HG02610 (cell line): ENCODE results near the gene GBGT1.

Experiments used
- ATAC-seq: cut with Tn5 transposase; IDR thresholded peaks from one replicate; pipeline ENCODE4 v1.9.1; 2021; ENCODE audit warnings: mild to moderate bottlenecking, moderate library complexity; ENCODE audit not compliant: unreplicated experiment

GBGT1 gene

DNA sequence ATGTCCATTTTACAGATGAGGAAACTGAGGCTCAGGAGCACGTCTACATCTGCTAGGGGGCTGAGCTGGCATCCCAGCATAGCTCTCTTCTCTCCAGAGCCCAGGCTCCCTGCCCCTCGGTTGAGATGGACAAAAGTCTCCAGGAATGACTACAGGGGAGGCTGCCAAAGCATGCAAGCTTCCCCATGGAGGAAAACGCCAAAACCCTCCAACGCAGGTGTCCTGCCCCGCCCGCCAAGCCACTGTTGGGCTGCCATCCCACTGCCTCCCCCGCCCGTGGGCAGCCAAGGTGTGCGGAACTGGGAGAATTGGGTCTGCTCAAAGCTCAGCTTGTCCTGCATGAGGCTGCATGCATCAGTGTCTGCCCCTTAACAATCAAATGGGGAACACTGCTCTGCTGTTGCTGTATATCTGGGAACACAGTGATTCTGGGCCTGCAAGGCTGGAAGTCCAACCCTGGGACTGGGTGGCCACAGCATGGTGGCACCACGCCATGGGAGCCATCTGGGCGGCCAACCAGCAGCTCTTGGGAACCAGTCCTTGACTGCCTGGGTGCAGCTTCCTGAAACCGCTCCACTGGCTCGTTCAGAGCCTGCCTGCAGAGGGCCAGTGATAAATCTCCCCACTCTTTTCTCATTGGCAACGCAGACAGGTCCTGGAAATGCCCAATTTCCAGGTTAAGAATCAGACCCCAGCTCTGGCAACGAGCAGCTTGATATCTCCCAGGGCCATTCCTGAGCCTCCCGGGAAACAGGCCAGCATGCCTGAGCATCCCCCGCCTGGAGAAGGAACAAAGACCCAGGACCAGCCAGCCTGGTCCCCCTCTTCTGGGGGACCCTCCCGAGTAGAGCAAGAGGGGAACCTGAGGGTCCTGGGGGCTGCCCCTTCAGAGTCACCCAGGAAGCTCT is 46.2 kb downstream of the GBGT1 start:
- ATAC-seq, result no peak

DNA sequence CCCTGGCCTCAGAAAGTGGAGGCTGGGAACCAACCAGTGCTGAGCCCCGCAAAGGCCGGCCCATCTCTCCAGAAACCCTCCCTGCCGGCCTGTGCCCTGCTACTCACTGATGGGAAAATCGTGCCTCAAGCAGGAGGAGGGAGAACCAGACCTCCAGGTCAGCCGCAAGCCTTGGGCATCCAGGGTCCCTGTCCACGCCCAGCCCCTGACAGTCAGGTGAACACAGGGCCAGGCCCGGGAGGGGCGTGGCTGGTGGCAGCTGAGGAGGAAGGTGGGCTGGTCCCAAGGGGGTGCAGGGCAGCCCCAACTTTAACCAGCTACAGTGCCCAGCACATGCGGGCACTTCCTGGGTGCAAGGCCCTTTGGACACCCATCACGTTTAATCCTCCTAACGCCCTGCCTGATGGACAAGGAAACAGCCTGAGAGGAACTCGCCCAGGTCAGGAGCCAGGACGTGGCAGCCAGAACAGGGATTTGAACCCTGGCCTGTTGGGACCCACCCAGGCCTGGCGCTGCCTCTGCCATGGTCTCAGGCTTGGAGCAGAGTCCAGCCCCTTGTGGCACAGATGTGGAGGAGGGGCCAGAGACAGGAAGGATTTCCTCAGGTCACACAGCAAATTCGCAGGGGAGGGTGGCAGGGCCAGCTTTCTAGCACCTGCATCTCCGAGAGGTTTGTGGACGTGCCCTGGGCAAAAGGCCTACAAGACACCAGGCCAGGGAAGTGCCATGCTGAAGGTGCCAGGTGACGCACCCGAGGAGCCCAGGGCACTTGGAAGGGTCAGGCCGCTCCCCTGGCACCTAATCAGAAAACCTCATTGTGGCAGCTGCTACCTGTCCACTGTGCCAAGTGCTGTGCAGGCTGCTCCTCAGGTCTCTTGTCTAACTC is 47.1 kb downstream of the GBGT1 start:
- no peak for ATAC-seq

DNA sequence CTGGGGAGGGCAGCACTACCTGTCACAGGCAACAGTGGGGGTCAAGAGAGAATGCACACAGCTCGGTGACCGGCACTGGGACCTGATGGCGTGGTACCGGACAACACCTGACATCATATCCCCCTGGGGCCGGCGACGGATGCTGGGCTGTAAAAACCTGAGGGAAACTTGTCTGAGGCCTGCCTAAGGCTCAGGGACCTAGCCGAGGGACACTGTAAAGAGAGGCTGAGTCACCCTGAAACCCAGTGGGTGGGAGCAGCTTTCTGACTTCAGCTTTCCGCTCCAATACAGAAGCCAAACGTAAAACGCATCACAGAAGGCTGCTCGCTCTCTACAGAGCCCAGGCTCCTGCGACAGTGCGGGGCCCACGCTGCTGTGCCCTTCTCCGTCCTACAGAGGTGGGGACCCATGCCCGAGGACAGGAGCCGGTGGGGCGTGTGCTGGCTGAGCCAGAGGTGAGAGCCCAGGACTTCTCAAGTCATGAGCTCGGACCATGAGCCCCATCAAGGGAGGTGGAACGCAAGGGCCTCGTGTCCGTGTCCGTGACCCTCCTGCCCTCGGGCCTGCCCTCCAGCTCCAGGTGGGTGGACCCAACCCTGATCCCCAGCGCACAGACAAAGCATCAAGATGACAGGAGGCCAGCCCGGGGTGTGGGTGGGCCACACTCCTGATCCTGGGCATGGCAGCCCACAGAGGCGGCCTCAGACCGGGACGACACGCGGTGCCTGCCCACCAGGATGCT is 47.9 kb downstream of the GBGT1 start:
- peak; percentile 64 for ATAC-seq

DNA sequence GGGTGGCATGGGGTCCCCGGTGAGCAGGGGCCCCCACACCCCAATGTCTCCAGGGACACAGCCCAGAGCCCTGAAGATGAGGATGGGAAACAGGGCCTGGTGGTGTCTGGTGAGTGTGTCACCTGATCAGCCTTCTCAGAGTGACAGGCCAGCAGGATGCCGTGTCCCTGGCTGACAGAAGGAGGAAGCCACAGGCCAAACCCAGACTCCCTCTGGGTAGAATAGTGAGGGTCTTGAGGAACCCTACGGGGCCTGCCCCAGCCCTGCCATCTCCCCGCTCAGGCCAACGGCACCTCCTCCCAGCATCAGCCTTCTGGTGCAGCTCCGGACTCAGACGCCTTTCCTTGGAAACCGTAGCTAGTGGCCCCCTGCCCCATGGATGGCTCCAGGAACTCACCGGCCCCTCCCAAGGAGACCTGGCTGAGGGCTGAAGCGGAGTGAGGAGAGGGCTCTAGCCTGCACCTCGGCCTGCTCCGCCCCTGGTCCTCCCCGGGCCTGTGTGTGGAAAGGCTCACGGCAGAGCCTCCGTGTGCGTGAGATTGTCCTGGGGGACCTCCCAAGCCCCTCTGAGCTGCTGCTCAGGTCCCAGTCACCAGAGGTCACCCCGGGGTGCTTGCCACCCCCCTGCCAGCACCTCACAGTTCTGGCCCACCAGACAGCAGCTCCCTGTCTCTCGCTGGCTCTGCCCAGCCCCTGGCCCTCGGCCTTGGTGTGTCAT is 48.7 kb downstream of the GBGT1 start:
- ATAC-seq, result peak; percentile 12

DNA sequence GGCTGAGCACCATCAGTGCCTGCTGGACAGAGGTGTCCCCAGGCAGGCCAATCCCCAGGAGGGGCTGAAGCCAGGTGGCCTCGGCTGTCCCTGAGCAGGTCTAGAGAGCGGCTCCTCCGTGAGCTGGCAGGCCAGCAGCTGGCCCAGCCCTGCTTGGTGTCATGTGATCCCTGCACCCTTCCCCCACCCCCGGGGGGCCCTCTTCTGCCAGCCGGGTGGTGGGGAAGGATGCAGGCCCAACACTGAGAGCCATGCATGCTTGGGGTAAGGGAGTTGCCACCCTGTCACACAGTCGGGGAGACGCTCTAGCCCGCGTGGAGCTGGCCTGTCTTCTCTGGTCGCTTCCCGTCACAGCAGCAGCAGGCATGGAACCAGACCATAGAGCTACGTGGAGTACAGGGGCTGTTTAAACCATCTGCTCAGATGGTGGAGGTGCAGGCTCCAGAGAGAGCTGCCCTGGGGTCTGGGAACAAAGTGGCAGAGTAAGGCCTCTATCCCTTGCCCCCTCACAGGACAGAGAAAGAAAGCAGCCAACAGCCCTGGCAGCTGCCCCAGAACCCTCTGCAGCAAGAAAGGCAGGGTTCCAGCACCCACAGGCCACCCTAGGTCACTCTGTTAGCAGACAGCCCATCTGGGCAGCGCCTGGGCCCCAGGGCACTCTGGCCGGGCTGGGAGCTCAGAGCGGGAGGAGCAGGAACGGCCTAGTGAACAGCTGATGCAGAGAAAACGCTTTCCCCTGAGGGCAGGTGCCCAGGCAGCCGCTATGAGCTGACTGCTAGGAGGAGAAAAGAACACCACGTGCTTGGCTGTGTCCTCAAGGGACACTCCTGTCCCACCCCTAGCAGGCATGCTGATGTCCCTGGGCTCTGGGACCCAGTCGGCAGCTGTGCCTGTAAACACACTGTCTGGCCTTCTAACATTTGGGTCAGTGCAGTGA is 49.5 kb downstream of the GBGT1 start:
- ATAC-seq, result peak; percentile 22

DNA sequence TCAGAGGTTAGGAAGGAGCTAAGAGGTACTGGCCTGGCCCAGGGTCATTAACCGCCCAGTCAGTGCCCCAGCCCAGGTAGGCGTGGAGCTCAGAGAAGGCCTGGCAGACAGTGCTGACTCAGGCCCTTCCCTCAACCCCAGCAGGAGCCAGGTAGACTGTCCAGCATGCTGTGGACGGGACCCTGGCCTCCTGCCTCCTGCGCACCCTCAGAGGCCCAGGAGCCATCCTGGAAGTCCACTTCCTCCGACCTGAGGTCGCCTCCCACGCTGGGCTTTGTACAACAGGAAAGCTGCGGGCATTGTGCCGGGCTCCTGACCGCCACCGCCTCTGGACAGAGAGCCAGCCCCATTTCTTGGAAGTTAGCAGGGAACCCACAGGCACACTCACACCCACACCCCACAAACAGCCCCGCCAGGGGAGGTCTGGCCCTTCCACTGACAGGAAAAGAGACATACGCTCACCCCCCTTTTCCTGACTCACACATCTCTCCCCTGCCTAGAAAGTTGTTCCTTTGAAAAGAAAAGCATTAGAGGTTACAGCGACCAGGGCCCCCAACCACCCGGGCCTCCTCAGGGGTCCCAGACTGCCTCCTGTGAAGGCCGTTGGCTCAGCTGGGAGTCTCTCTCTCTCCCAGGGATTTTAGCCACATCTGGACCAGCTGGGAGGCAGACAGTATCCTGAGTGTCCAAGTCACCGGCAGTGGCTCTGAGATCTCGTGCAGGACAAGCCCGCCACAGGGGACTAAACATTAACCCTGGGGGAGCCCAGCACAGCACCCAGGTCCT is 50.4 kb downstream of the GBGT1 start:
- no peak for ATAC-seq

DNA sequence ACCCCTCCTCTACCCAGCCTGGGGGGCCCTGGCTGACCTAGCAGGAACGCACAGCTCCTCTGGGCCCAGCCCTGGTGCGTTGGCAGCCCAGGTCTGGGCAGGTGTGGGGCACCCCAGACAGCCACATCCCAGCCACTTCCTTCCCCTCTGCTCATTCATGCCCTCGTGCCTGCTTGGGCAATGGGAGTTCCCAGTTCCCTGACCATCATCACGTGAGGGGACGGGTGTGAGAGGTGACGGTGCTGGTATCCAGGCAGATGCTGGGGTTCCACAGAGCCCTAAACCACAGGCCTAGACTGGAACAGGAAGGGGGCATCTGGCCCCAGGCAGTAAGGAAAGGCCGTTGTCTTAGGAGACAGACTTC is 51.1 kb downstream of the GBGT1 start:
- ATAC-seq, result no peak

DNA sequence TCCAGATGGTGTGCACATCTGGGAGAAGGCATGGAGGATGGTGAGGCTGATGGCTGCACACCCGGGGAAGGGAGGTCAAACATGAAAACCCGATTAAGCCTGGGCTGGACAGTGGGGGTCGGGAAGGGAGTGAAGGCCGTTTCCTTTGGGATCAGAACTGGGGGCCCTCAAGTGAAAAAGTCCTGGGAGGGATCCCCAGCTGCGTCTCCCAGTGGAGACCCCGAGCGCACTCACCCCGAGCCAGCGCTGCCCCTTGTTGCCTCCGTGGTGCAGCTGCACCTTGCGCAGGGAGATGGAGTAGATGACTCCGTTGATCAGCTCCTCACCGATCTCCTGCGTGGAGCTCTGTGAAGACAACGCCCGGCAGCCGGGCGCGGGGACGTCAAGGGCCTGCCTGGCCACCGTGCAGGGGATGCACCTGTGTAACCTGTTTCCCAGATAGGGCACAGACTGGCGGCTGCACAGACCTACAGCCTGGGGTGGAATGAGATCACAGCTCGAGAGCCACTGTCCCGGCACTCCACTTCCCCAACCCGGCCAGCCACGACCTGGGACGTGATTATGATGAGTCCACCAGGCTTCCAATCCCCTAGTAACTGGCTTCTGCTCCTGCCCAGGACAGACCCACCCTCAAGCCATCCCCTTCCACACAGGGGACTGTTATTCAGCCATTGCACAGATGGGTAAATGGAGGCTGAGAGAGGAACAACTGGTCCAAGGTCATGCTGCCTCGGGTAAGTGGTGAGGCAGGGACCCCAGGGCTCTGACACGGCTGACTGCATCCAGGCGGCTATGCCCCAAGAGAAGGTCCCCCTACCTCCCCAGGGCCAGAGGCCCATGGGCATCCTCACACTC is 51.7 kb downstream of the GBGT1 start:
- ATAC-seq, result no peak

DNA sequence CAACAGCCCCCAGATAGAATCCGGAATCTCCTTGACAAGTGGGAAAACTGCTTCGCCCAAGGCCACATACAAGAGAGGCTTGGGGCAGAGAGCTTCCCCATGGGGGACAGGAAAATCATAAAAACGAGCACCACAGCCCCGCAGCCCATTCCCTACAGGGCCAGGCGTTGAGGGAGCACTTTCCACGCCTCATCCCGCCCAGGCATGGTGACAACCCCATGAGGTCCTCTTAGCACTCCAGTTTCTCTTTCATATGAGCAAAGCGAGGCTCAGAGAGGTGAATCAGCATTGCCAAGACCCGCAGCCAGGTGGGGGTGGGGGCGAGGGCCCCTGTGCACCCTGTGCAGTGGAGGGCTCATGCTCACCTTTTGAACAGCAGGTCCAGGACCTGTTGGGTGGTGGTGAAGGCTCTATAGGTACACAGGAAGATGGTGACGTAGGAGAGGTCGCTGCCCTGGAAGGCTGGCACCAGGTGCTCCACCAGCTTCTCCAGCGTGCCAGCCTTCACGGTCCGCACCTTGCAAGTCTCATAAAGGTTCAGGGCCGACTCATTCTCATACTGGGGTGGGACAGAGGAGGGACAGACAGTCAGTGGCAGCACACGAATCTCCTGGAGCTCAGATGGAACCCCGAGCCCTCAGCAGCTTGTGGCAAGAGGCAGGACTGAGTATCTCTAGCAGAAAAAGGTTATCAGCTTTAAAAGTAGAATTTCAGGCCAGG is 53.6 kb downstream of the GBGT1 start:
- ATAC-seq, result no peak

DNA sequence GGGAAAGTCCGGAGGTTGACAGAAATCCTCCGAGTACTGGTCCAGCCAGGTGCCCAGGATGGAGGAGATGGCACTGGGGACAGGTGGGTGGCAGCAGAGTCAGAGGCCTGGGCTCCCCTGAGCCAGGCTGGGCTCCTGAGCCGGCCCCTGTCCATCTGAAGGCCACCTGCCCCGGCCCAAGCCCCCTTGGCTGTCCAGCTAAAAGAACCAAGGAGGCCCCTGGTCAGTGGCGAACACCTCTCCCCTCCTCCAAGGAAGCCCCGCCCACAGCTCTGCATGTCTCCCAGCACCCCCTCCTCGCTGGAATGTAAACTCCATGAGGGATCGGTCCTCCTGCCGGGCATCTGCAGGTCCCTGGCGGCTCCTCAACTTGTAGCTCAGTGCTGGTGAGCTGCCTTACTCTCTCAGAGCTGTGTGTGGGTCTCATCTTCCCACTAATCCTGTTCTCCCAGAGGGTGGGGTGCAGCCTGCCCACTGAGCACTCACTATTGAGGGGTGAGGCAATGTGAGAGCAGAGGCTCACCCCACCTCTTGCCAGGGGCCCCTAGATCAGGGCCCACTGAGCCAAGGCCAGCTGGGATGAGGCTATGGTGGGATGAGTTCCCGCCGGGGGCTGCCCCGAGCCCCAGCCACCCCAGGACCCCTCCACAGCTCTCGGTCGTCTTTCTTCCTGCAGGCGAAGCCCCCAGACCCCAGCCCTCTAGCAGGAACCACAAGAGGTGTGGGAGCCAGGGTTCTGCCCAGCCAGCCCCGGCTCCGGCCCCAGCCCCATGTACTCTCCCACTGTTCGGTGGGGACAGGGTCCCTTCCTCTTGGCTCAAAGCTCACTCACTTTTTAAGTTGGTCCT is 54.7 kb downstream of the GBGT1 start:
- ATAC-seq, result no peak

DNA sequence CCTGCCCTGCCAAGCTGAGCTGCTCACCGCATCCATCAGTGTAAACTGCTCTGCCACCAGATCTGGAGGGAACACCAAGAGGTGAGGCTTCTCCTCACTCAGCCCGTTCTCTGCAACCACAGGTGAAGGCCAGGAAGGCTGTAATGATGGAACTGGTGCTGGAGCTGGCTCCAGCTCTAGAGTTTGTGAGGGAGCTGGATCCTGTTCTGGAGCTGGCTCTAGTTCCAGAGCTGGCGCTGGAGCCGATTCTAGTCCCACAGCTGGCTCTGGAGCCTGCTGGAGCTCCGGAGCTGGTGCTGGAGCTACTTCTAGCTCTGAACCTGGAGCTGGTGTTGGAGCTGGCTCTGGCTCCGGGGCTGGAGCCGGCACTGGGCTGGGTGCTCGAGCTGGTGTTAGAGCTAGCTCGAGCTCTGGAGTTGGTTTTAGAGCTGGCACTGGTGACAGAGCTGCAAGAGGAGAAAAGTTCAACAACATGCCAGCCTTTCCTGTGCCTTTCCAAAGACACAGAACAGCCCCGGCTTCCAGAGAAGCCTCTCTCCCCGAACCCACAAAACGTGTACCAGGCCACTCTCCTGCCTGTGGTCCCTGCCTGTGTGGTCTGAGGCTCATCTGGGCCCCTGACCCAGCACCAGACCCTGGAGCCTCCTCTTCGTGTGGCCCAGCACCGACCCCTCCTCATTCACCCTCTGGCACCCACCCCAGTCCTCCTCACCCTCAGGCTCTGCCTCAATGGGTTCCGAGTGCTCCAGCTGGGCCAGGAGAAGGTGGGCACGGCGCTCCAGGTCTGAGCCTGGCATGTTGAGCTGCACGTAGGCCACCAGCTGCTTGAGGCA is 55.5 kb downstream of the GBGT1 start:
- ATAC-seq, result no peak

DNA sequence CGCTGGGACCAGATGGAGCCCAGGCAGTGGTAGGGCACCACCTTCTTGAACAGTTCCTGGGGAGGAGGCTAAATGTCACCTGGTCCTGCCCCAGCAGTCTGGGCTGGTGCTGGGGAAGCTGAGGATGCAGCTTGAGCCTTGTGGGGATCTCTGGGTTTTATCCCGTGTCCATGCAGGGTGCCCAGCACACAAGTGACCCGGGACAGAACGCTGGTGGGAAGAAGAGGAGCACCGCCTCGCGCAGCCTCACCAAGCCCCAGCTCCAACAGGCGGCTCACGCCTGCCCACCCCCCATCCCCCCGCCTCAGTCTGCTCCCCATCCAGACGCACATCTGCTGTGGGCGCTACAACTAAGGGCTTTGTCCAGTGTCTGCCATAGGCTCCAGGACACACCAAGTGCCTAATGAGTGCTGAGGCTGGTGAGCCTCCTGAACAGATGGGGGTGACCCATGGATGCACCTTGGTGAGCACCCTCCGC is 56.4 kb downstream of the GBGT1 start:
- ATAC-seq, result no peak

DNA sequence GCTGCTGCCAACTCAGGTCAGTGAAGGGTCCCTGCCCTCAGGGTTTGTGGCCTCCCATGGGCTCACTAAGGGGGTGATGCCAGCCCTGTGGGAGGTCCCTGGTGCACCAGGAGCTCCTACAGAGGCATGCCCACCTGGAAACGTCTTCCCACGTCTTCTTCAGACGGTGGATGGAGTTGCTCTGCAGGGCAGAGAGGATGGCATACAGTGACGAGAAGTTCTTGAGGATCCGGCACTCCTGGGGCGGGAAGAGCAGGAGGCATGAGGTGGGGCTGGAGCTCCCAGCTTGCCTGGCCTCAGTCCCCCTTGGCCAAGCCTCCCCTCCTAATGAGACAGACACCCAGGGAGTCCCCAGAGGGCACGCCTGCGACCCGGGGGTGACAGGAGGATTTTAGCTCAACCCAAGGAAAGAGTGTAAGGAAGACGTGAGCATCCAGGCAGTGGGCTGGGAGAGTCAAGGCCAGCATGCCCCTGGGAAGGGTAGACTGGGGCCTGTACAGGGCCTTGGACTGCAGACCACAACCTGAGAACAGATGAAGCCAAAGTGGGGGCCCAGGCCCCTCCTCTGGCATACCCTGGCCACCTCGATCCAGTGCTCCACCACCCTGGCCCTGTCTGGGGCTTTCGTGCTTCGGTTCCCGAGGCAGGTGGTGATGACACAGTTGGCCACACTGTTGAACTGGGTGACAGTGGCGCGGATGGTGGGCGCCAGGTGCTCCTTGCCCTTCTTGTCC is 57.0 kb downstream of the GBGT1 start:
- no peak for ATAC-seq

DNA sequence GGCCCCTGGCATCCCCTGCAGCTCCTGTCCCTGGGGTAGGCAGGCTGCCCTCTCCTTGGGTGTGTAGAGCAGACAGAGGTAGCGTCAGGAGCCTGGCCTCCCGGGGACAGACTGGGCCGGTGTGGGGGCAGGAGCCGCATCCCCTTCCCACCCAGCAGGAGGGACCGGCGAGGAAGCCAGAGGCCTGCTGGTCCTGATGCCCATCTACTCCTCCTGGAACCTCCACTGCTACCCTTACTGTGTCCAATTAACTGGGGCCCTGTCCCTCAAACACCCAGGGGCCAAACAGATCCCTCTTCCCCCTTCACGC is 58.3 kb downstream of the GBGT1 start:
- no peak for ATAC-seq
